Endometrium (tissue), 2 donors: Measurements from ENCODE around the gene KRT31.
"Not testable (repeated sequence)": the region's sequence is repeated elsewhere in the genome, so short reads cannot be mapped to it uniquely, and the experiment has no call there.

Source experiments
- FAIRE-seq: peaks from 2 replicates; lab custom pipeline; 2012; peaks lifted over from hg19 to GRCh38; lab: Jason Lieb, UNC
- donor health status: control.
- donor health status: control.

The KRT31 gene

GRCh38 chr17:41417576-41418015 lies 20.2 kb upstream of the KRT31 start:
- peak; percentile 86 for FAIRE-seq

- no peak for FAIRE-seq
Measured at GRCh38 chr17:41417127-41417526, 19.7 kb upstream of the KRT31 start.

GRCh38 chr17:41416479-41416878 lies 19.1 kb upstream of the KRT31 start:
- peak; percentile 64 for FAIRE-seq

- FAIRE-seq = peak; percentile 99
Measured at GRCh38 chr17:41415833-41416335, 18.5 kb upstream of the KRT31 start.

- FAIRE-seq = no peak
Measured at GRCh38 chr17:41415411-41415810, 18.0 kb upstream of the KRT31 start.

GRCh38 chr17:41413982-41414381 lies 16.6 kb upstream of the KRT31 start:
- FAIRE-seq = no peak

GRCh38 chr17:41413353-41413957 lies 16.0 kb upstream of the KRT31 start:
- FAIRE-seq = no peak

- FAIRE-seq = no peak
Measured at GRCh38 chr17:41411072-41411840, 13.8 kb upstream of the KRT31 start.

GRCh38 chr17:41407226-41407625 lies 9.8 kb upstream of the KRT31 start:
- no peak for FAIRE-seq

- FAIRE-seq = no peak
Measured at GRCh38 chr17:41406205-41406604, 8.8 kb upstream of the KRT31 start.

- FAIRE-seq = no peak
Measured at GRCh38 chr17:41404024-41404671, 6.7 kb upstream of the KRT31 start.

GRCh38 chr17:41403404-41404023 lies 6.1 kb upstream of the KRT31 start:
- FAIRE-seq = no peak

- no peak for FAIRE-seq
Measured at GRCh38 chr17:41402161-41402560, 4.8 kb upstream of the KRT31 start.

- FAIRE-seq = no peak
Measured at GRCh38 chr17:41396340-41396739, 1.1 kb downstream of the KRT31 start.

- FAIRE-seq = no peak
Measured at GRCh38 chr17:41395611-41396010, 1.8 kb downstream of the KRT31 start.

- not testable (repeated sequence) for FAIRE-seq
Measured at GRCh38 chr17:41395044-41395443, 2.4 kb downstream of the KRT31 start.

- no peak for FAIRE-seq
Measured at GRCh38 chr17:41394254-41394996, 3.0 kb downstream of the KRT31 start.

GRCh38 chr17:41393826-41394225 lies 3.6 kb downstream of the KRT31 start:
- no peak for FAIRE-seq

GRCh38 chr17:41393294-41393693 lies 4.1 kb downstream of the KRT31 start:
- no peak for FAIRE-seq

GRCh38 chr17:41392278-41392677 lies 5.1 kb downstream of the KRT31 start:
- no peak for FAIRE-seq

- FAIRE-seq = no peak
Measured at GRCh38 chr17:41391535-41391934, 5.9 kb downstream of the KRT31 start.

GRCh38 chr17:41390411-41390938 lies 6.9 kb downstream of the KRT31 start:
- no peak for FAIRE-seq
